IPS-20b (cell line): ENCODE measurements around the gene C9orf78.

Experiments used
- H3K27ac ChIP-seq: one replicate; pipeline ENCODE4 v1.5.1; 2013; ENCODE audit warnings: low read length
- H3K27me3 ChIP-seq: 2 replicates; pipeline ENCODE4 v1.6.1; 2013; ENCODE audit warnings: mild to moderate bottlenecking, low read length, inconsistent platforms; ENCODE audit not compliant: insufficient read depth
- H3K36me3 ChIP-seq: 2 replicates; pipeline ENCODE4 v1.6.1; 2013; ENCODE audit warnings: low read depth, mild to moderate bottlenecking, inconsistent platforms, low read length, moderate library complexity; ENCODE audit not compliant: insufficient read depth
- H3K4me1 ChIP-seq: 2 replicates; pipeline ENCODE4 v1.6.1; 2013; ENCODE audit warnings: mild to moderate bottlenecking, control low read depth, inconsistent platforms, low read length, moderate library complexity; ENCODE audit not compliant: insufficient read depth
- H3K4me3 ChIP-seq: 2 replicates; pipeline ENCODE4 v1.5.1; 2013; ENCODE audit warnings: mild to moderate bottlenecking, low read length, inconsistent platforms
- H3K9ac ChIP-seq: 2 replicates; pipeline ENCODE4 v1.6.1; 2013; ENCODE audit warnings: low read depth, mild to moderate bottlenecking, inconsistent platforms, low read length, moderate library complexity
- H3K9me3 ChIP-seq: 2 replicates; pipeline ENCODE4 v1.6.1; 2013; ENCODE audit warnings: mild to moderate bottlenecking, low read depth, low read length, inconsistent platforms; ENCODE audit not compliant: insufficient read depth

The C9orf78 gene

DNA sequence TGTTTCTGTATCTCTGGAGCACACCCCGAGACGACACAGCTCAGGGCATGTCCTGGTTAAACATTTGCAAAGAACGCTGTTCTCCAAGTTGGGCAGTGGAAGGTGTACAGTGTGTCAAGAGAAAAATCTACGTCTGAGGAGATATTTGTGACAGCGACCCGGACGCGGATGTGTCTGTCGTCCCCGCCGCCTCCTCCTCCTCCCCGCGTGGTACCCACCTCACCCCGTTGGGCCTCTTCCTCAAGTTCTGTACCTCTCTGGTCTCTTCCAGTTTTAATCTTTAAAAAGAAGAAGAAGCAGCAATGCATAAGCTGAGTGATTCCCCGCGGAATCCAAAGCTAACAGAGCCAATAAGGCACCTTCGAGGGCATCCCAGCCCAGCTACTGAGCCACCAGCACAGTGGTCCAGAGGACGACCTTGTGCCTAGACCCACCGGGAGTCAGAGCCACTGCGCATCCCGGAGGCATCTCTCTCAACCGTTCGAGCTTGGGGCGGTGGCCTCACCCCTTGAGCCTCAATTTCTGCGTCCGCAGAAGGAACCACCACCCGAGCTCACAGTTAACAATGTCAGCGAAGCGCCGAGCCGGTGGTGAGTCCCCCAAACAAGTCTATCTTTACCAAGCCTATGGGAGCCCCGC is 467 bp downstream of the C9orf78 start:
- H3K4me3 ChIP-seq = peak overlapping the region; percentile 88
- peak overlapping the region; percentile 77; the same call in 1 of the 2 replicates for H3K9ac ChIP-seq
- no peaks in the 10 kb centered on the region for H3K9me3 ChIP-seq
- H3K27me3 ChIP-seq = no peaks in the 10 kb centered on the region
- peaks cover 17% of the 10 kb centered on the region; the same call in 1 of the 2 replicates for H3K4me1 ChIP-seq
- H3K36me3 ChIP-seq = peaks cover 35% of the 10 kb centered on the region
- H3K27ac ChIP-seq = no peak overlapping the region

- H3K27ac ChIP-seq = no peak overlapping the region
- peaks cover 14% of the 10 kb centered on the region; the same call in 1 of the 2 replicates for H3K4me1 ChIP-seq
- H3K9ac ChIP-seq = no peak overlapping the region
- peaks cover 51% of the 10 kb centered on the region for H3K36me3 ChIP-seq
- no peaks in the 10 kb centered on the region for H3K27me3 ChIP-seq
- H3K9me3 ChIP-seq = no peaks in the 10 kb centered on the region
- H3K4me3 ChIP-seq = no peak overlapping the region
Measured at GRCh38 chr9:129832982-129833381, 2.1 kb downstream of the C9orf78 start.

DNA sequence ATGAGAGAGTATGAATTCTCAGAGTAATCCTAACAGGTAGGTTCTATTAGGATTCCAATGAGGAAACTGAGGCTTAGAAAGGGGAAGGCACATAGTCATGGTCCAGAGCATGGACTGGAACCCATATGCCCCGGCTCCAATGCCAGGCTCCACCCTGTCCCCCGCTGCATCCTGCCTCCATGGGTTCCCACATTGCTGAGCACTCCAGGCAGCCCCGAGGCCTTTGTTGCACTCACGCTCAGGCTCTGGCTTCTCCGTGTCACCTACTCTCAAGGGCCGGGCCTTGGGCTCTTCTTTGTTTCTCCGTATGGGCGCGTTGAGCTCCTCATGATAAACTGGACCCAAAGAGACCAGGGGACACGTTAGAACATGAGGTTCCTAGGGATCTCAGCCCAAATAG is 6.1 kb downstream of the C9orf78 start:
- 0 out of 2 replicates have a peak, but pooled peaks cover 2% of the 10 kb centered on the region for H3K4me1 ChIP-seq
- H3K4me3 ChIP-seq = no peak overlapping the region
- H3K36me3 ChIP-seq = peaks cover 61% of the 10 kb centered on the region

DNA sequence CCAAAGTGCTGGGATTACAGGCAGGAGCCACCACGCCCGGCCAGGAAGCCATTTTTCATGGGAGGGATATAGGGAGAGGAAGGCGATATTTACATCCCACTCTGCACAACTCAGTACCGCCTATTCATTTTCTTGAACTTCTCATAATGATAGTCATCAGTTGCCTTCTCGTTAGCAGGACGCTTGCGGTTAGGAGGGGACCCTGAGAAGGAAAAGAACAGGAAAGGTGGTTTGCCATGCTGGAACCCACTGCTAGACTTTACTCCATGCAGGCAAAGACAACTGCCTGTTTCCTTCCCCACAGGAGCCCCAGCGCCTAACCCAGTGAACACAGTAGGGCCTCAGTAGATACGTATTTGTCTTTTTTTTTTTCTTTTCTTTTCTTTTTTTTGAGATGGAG is 7.0 kb downstream of the C9orf78 start:
- H3K9ac ChIP-seq = no peak overlapping the region
- no peaks in the 10 kb centered on the region for H3K4me1 ChIP-seq
- no peaks in the 10 kb centered on the region for H3K9me3 ChIP-seq
- no peak overlapping the region for H3K4me3 ChIP-seq
- peaks cover 57% of the 10 kb centered on the region for H3K36me3 ChIP-seq
- H3K27me3 ChIP-seq = no peaks in the 10 kb centered on the region
- H3K27ac ChIP-seq = no peak overlapping the region

More for the DNA sequence above, 6.1 kb downstream of the C9orf78 start:
- no peak overlapping the region for H3K27ac ChIP-seq
- H3K9ac ChIP-seq = no peak overlapping the region
- no peaks in the 10 kb centered on the region for H3K27me3 ChIP-seq
- no peaks in the 10 kb centered on the region for H3K9me3 ChIP-seq

DNA sequence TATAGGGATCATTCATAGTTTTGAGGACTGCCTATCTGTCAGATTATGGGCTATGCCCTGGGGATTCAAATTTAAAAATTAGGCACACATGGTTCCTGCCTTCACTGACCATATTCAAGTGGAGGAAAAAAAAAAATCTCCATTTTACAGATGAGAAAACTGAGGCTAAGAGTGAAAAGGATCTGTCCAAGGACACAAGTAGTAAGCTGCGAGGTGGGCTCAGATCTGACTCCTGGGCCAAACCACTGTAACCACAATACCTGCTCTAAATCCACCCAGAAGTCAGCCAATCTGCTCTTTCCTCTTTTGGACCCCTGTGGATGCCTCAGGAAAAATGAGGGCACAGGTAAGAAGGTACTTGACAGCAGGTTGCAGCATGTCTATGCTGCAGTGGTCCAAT is 8.3 kb downstream of the C9orf78 start:
- Histone ChIP-seq H3K4me3 (no peak overlapping the region), H3K4me1 (no peaks in the 10 kb centered on the region), H3K9me3 (no peaks in the 10 kb centered on the region), H3K27me3 (no peaks in the 10 kb centered on the region), H3K9ac (no peak overlapping the region), H3K27ac (no peak overlapping the region), H3K36me3 (peaks cover 54% of the 10 kb centered on the region)

- no peak overlapping the region for H3K27ac ChIP-seq
- H3K27me3 ChIP-seq = no peaks in the 10 kb centered on the region
- H3K4me1 ChIP-seq = no peaks in the 10 kb centered on the region
- H3K9ac ChIP-seq = no peak overlapping the region
- H3K4me3 ChIP-seq = no peak overlapping the region
- peaks cover 55% of the 10 kb centered on the region for H3K36me3 ChIP-seq
- H3K9me3 ChIP-seq = no peaks in the 10 kb centered on the region
Measured at GRCh38 chr9:129826344-129826743, 8.7 kb downstream of the C9orf78 start.

DNA sequence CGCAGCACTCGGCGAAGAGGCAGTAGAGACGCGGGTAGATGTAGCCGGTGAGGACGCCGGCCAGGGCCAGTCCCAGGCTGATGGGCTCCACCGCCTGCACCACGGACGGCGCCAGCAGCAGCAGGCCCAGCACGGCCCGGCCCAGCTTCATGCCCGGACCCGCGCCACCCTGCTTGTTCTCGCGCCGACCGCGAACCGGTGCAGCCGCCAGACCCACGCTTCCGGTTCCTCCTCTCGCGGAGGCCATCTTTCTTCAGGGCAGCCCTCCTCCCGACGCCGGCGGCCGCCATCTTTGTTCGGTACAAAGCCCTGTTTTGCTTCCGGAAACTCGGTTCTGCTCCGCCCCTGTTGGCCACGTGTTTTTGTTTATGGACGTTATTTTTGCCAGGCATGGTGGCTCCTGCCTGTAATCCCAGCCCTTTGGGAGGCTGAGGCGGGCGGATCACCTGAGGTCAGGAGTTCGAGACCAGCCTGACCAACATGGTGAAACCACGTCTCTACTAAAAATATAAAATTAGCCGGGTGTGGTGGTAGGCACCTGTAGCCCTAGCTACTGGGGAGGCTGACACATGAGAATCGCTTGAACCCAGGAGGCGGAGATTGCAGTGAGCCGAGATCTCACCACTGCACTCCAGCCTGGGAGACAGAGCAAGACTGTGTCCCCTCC is 11.0 kb downstream of the C9orf78 start, which contains the start of gene TOR1A:
Gene TOR1A, minus strand, starts transcription at position 202 of the 667 bp plus-strand sequence. Its CDS starts 51 bp downstream, at position 151.
- H3K4me3 ChIP-seq = peak within 1 kb of the TSS; percentile 81
- H3K36me3 ChIP-seq = peaks cover 50% of the 10 kb centered on the region
- H3K27ac ChIP-seq = no peak within 1 kb of the TSS

DNA sequence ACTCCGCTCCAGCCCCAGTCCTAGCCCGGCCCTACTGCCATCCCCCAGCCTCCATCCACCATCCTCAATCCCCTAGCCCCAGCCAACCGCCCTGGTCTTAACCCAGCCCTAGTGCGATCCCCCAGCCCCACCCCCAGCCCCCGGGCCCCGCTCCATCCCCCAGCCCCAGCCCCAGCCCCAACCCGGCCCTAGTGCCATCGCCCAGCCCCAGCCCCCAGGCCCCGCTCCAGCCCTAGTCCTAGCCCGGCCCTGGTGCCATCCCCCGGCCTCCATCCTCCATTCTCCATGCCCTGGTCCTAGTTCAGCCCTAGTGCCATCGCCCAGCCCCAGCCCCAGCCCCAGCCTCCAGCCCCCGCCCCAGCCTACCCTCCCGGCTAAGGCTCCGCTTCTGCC is 11.5 kb downstream of the C9orf78 start:
- H3K4me1 ChIP-seq = no peaks in the 10 kb centered on the region
- H3K36me3 ChIP-seq = peaks cover 50% of the 10 kb centered on the region
- no peak overlapping the region for H3K27ac ChIP-seq
- H3K9me3 ChIP-seq = no peaks in the 10 kb centered on the region
- peak overlapping the region; percentile 76 for H3K4me3 ChIP-seq
- no peaks in the 10 kb centered on the region for H3K27me3 ChIP-seq
- peak overlapping the region; percentile 82; the same call in 1 of the 2 replicates for H3K9ac ChIP-seq

More for the DNA sequence above, 11.0 kb downstream of the C9orf78 start, which contains the start of gene TOR1A:
- Histone ChIP-seq H3K9ac (peak within 1 kb of the TSS; percentile 82; the same call in 1 of the 2 replicates), H3K27me3 (no peaks in the 10 kb centered on the region), H3K9me3 (no peaks in the 10 kb centered on the region), H3K4me1 (no peaks in the 10 kb centered on the region)

- Histone ChIP-seq H3K9me3 (no peaks in the 10 kb centered on the region), H3K27ac (no peak overlapping the region), H3K4me3 (peak overlapping the region; percentile 81), H3K9ac (peak overlapping the region; percentile 68; the same call in 1 of the 2 replicates), H3K27me3 (no peaks in the 10 kb centered on the region), H3K4me1 (no peaks in the 10 kb centered on the region), H3K36me3 (peaks cover 51% of the 10 kb centered on the region)
Measured at GRCh38 chr9:129822898-129823541, 12.1 kb downstream of the C9orf78 start.

GRCh38 chr9:129816501-129817435 is 18.3 kb downstream of the C9orf78 start:
- H3K9me3 ChIP-seq = no peaks in the 10 kb centered on the region
- H3K36me3 ChIP-seq = peaks cover 87% of the 10 kb centered on the region
- no peak overlapping the region for H3K27ac ChIP-seq
- H3K4me3 ChIP-seq = no peak overlapping the region
- no peaks in the 10 kb centered on the region for H3K4me1 ChIP-seq
- H3K9ac ChIP-seq = no peak overlapping the region
- H3K27me3 ChIP-seq = no peaks in the 10 kb centered on the region

GRCh38 chr9:129815278-129815677 is 19.8 kb downstream of the C9orf78 start:
- Histone ChIP-seq H3K36me3 (peaks cover 85% of the 10 kb centered on the region), H3K4me3 (no peak overlapping the region), H3K4me1 (no peaks in the 10 kb centered on the region), H3K27me3 (no peaks in the 10 kb centered on the region), H3K27ac (no peak overlapping the region), H3K9ac (no peak overlapping the region), H3K9me3 (no peaks in the 10 kb centered on the region)
